Stimulated activated CD4-positive, alpha-beta T cell treated with anti-CD3 and anti-CD28 coated beads, Interleukin-15, amount 100 ng/mL, for 24 hours (primary cell): ENCODE measurements around the gene ELMOD1.

ENCODE experiments used
- DNase-seq: peaks from one replicate; pipeline ENCODE4 v3.0.0-alpha.2; 2020

Gene ELMOD1

GRCh38 chr11:107691000-107691750 lies 100.2 kb downstream of the ELMOD1 start:
- no peak for DNase-seq

GRCh38 chr11:107695446-107695845 lies 104.5 kb downstream of the ELMOD1 start:
- no peak for DNase-seq

- no peak for DNase-seq
Observed at GRCh38 chr11:107696140-107696539, 105.2 kb downstream of the ELMOD1 start.

DNA sequence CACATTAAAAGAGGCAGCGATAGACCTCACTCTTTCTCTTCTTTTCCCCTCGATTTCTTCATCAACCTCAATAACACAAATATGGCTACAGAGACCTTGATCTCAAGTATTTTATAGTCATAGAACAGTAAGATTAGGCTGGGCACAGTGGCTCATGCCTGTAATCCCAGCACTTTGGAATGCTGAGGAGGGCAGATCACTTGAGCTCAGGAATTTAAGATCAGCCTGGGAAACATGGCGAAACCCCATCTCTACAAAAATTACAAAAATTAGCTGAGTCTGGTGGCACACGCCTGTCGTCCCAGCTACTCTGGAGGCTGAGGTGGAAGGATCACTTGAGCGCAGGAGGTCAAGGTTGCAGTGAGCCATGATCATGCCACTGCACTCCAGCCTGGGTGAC lies 106.3 kb downstream of the ELMOD1 start:
- DNase-seq = no peak

GRCh38 chr11:107699371-107700285 lies 108.7 kb downstream of the ELMOD1 start:
- no peak for DNase-seq

DNA sequence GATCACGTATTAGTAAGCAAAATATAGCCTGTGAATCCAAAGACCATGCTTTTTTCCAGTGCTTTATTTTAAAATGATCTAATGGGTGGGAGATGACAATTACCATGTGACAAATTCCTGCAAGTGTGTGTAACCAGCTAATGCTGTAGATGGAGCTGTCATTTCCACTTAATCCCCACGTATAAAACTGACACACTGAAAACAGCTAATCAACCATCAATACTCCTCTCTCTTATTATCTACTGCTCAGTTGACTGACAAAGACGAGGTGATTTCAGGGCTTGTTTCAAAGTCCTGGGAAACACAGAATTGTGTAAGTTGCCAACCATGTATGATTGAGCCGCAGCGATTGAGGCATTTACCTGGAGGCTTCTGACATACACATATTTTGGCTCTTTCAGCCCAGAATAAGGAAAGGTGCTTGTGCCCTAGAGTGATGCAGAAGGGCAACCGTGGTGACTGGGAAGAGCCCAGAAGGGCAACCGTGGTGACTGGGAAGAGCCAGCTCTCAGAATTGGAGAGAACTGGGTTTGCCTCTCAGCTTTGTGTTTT lies 111.2 kb downstream of the ELMOD1 start:
- DNase-seq = no peak

- no peak for DNase-seq
Observed at GRCh38 chr11:107702723-107703122, 111.8 kb downstream of the ELMOD1 start.

GRCh38 chr11:107704451-107704850 lies 113.5 kb downstream of the ELMOD1 start:
- DNase-seq = no peak

GRCh38 chr11:107705027-107705426 lies 114.1 kb downstream of the ELMOD1 start:
- DNase-seq = no peak

DNA sequence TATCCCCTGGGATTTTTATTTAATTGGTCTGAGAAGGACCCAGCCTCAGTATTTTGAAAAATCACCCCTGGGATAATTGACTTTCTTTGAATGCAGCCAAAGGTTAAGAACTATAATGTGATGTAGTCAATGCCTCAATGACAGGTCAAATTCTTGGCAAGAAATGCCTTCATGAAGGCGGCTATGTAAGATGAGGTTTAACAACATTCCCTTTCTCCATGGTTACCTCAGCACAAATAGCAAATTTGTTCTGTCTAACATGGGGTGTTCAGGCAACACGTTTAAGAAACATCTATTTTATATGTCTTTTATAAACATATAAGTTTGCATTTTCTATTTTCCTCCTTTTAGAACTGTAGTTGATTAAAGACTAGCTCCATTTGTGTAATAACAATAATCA lies 115.6 kb downstream of the ELMOD1 start:
- no peak for DNase-seq

GRCh38 chr11:107707215-107707671 lies 116.3 kb downstream of the ELMOD1 start:
- no peak for DNase-seq

- DNase-seq = no peak
Observed at GRCh38 chr11:107707807-107708206, 116.9 kb downstream of the ELMOD1 start.

DNA sequence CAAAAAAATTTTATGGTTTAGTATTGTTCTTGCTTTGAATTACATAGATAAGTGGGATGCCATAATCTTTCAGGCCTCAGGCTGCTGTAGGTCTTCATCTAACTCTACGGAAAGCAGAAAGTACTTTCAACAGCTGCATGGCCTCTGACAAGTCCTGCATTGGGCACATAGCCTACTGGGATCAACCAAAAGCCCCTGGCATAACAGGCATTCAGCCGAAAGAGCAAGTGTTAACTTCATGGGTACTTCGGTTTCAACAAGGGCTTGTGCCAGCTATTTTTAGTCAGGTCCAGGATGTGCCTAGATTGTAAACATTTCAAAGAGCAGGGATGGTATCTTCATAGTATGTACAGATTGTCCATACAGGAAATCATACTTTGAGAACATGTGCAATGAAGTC lies 117.8 kb downstream of the ELMOD1 start:
- DNase-seq = no peak

DNA sequence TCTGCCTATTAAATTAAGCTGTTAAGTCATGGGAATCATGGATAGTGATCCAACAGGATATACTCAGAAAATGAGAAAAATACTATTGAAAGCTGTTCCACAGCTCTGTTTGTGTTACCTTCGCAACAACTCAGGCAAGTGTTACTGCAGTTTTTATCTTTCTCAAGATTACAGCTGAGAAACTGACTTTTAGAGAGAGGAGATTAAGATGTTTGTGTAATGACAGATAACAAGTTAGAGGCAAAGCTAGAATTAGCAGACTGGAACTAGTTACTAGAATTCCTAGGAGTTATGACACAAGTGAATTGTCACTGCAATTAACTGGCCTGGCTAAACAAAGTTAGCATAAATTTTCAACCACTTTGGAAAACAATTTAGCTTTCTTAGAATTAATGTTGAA lies 119.4 kb downstream of the ELMOD1 start:
- DNase-seq = no peak

- no peak for DNase-seq
Observed at GRCh38 chr11:107711861-107712755, 121.2 kb downstream of the ELMOD1 start, which contains the start of gene SLN. Gene SLN, minus strand, starts transcription at chr11:107712056.

- DNase-seq = no peak
Observed at GRCh38 chr11:107713009-107713408, 122.1 kb downstream of the ELMOD1 start.
